Measurements from ENCODE around the gene MTHFSD.

The MTHFSD gene

DNA sequence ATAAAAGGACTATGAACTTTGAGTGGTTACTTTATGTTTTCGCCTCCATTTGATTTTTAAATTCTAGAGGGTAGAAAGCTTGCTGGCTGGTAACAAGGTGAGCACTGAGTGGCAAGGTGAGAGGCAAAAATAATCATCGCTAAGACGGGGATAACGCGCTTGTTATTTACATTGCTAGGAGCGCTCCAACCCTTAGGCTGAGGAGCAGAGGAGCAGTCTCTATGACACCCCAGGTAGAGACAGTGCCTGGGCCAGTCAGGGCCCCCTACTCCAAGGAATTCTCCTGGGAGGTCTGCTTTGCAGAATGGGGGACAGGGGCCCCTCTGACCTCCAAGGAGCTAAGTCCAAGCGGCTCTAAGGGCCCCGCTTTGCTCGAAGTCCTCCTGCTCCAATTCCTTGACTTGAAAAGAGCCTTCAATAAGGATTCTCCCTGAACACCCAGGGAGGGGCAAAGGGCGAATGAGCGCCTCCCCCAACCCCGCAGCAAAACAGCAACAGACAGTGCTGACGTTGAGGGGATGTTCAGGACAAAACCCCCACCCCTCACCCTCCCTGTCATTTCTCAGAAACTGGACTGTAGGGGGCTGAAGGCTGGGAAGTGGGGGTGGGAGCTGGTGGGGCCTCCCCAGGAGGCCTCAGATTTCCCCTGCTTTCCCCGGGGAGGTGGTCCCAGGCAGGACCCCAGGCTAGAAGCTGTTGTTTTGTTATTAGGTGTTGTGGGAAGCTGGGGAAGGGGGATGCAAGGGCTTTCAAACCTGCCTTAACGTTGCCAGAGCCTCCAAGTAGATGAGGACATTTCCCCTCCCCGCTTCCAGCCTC is 54.9 kb downstream of the MTHFSD start:
- DNase-seq: no peak

DNA sequence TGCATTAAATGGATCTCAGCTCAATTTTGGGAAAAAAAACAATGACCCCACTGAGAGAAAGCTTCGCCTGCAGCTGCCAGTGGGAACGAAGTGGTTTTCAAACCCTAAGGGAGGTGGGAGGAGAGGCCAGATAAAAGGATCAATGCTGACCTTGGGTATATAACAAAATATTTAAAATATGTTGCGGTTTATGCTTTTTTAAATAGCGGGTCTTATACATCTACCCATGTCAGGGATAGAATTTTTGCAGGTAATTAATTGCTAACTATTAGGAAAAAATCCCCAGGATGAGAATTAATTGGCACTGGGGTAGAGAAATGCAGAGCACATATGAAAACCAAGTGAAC is 55.6 kb downstream of the MTHFSD start:
- DNase-seq: no peak

DNA sequence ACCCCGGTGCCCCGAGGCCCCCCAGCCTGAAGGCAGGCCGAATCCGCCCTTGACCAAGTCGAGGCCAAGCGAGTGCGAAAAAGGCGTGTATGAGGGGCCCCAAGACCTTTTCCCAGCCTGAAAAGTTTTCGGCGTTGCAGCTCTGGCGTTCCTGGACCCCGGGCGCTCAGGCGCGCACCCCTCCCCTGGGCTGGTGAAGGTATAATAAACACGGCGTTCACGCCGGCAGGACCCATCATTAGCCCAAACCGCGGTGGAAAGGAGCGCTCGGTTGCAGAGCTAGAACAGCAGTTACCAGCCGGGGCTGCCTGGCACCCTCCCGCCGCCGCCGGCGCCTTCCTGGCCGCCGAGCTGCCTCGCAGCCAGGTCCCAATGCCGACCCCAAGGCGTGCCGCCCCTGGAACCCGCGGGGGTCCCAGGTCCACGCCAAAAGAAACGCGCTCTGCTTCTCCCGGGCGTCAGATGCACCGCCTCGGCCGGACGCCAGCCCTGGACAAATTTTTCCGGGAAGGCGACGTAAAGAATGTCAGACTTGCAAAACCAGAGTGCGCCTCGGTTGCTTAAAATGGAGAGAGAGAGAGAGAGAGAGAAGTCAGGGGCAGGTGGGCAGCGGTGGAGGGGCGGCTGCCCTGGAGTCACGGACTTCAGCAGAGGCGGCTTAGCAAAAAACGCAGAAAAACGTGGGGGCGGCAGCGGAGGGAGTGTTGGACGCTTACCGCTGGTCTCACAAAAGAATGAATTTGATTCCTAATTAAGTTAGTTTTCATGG is 56.2 kb downstream of the MTHFSD start:
- no peak for DNase-seq

DNA sequence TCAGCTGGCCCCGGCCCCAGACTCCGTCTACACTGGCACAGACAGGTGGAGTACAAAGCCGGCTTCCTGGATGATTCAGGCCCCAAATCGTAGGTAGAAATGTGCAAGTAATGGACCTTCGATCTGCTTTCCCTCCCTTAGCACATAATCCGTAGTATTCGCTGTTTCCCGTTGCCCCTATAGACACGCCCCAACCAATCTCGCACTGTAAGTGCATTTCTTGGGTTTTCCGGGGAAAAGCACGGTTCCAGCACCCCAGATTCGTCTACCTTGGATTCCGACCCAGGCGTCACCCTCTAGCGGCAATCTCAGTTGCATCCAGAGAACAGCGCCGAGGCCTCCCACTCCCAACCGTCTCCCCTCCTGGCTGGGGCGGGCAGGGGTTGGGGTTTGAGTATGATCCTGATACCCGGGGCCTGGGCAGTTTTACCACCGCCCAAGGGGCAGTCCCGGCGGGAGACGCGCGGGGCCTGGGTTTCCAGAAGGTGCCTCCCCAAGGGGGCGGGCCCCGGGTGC is 56.8 kb downstream of the MTHFSD start:
- no peak for DNase-seq

DNA sequence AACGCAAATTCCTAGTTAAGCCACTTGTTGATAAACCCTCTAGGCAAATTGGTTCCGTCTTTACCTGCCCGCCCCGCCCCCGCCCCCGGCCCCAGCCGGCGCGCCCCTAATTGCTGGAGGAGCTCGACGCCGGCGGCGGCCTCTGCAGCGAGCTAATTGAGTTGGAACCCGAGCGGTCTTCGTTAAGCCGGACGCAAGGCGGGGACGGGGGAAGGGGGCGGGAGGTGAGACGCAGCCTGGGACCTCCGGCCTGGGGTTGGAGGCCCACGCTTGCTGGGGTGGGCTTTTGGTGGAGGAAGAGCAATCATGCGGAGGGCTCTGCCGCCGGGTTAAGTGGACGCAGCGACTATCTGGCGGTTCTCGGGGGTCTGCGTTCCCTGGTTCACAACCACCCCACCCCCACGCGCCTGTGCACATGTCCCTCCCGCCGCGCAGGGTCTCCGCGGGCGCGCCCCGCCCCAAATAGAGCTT is 57.4 kb downstream of the MTHFSD start:
- no peak for DNase-seq

DNA sequence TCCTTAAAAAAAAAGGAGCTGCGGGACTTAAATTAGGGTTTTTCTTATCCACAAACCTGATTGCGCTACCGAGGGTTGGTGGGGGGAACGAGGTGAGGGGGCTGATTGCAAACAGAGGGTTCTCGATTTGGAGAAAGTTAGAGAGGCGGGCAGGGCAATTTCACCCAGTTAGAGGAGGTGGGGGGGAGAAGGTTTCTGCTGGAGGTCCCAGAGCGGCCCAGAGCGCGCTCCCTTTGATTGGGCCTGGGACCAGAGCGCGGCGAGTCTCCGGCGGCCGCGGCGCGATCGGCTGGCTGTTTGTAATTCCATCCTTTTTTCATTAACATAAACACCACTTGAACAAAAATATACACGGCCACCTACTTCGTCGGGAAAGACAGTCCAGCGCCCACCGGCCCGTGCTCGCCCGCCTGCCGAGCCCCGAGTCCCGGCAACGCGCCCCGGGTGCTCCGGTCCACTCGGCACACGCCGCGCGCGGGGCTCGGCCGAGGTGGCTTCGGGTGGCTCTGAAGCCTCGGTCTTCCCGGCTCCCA is 58.0 kb downstream of the MTHFSD start:
- no peak for DNase-seq

DNA sequence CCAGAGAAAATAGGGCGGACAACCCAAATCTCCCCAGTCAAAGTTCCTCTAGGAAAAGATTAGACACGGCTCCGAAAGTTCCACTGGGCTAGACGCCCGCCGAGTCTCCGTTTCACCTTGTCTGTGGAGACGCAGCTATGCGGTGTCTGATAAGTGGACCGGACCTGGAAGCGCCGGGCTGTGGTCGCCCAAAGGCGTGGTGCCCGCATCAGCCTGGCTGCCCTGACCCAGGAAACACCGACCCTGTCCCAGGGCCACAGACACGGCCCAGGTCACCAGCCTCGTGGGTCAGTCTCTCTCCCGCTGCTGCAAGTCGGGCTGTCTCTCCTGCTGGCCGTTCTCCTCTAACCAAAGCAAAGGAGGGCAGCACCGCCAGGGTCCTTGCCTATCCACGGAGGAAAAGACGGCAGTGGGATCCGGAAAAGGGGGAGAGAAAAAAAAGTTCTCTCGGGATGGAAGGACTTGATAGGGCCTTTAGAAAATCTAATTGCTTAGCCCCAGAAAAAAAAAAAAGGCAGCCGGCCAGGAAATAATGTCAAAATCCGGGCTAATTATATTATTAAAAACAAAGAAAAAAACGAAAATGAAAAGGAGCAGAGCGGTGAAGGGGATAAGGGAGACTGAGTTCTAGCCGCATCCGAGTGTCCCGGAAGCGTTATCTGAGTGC is 58.6 kb downstream of the MTHFSD start:
- DNase-seq: no peak

DNA sequence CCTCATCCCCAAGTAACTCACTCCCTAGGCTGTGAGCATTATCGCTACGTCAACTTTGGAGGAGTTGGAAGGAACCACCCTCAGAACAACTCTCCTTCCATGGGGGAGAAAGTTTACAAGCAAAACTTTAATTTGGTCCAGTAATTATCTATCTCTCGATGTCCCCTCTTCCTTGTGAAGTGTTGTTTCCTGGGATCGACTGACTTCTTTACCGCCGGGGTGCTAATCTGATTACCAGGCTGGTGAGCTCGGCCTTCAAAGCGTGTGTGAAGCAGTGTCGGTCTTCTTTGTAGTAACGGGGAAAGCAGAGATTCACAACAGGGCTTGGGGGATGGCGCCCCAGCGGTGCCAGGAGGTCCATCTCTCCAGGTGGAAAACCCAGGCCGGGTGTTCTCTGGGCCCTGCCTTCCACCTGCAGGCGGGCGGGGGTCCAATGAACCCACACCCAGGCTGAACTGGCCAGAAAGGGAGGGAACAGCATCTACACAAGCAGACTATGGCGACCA is 59.2 kb downstream of the MTHFSD start:
- no peak for DNase-seq

DNA sequence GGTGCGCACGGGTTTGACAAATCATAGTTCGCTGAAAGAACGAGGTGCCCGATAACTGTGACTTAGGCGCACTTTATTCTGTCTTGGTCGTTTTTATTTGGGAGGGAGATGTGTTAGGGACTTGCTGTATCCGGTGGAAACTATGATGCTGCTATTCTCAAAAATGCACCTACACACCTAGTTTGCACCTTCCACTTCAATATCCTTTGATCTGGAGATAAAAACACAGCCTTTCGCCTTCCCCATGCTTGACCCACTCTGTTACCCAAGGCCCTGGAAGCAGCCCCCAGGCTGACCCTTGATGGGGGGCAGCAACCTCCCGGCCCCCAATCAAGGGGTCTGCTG is 59.7 kb downstream of the MTHFSD start:
- no peak for DNase-seq

DNA sequence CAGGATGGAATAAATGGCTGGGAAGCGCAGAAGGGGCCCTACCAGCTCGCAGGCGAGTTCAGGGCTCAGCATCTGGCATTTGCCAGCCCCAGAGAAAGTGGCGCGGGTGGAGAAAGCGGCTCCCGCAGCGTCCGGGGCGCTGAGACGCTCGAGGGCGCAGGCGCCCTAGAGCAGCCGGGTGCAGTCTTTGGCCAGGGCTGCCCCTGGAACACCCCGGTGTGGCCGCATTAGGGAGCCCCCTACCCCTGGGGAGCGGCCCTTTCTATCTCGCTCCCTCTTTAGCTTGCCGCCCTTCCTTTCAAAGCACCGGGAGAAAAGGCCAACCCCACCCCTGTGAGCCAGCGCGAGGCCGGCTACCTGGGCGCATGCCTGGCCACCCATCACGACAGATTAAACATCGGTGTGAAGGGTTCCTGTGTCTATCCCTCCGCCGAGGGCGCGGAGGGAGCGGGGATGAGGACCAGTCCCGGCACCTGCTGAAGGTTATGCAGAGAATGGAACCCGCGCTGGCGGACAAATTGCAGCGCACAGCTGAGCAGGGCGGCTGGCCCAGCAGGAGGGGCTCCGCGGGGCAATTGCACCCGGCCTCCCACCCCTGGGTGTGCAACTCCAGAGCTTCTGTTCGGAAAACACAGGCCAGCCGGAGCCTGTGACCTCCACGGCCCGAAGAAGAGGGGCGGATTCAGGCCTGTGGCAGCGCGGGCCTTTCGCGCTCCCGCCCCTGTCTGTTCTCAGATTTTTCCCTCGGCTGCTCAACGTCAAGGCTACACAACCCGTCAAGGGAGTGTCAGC is 60.3 kb downstream of the MTHFSD start:
- DNase-seq: no peak

DNA sequence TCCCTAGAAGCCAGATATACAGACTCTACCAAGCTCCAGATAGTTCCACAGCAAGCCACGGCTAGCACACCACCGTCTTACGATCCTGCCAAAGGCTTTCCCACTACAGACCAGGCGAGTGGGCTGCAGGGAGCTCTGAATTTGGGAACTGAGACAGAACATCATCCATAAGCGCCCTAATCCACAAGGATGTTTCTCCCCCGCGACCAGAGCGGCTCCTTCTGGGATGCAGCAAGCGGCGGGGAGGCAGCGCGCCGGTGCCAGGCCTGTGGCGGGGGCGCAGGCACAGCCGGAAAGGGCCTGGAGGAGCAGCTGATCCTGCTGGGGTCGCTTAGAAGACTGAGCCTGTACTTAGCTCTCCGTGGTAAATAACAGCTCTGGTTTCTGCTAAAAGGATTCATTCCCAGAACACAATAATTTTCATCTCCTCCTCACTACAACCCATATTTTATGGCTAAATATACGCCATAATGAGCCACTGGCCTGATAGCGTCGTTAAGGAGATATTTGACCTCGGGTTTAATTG is 60.9 kb downstream of the MTHFSD start:
- DNase-seq: no peak

DNA sequence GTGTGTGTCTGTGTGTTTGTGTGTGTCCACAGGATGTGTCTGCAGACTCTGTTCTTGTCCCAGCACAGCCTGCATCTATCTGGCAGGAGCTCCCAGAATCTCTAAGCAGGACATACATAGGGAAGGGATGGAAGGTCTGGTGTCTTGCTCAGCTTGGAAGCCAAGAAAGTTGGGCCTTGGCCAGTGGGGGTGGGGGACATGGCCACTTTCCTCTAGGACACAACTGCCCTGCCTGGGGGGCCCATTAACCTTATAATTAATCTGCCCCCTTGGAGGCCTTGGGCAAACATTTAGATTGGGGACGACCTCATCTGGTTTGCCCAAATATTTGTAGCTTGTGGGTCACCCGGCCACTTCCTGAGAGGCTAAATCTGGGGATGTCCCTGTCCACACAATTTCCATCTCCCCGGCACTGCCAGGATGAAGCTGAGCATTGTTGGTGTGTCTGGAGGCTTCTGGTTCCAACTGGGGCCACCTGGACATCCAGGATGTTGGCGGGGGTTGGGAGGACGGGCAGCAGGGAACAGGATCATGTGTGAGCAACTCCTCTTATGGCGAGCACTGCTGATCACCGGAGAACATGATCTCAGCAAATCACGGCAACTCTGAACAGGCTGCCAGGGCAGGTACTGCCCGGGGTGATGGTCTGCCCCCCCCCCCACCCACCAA is 61.9 kb downstream of the MTHFSD start:
- DNase-seq: no peak

DNA sequence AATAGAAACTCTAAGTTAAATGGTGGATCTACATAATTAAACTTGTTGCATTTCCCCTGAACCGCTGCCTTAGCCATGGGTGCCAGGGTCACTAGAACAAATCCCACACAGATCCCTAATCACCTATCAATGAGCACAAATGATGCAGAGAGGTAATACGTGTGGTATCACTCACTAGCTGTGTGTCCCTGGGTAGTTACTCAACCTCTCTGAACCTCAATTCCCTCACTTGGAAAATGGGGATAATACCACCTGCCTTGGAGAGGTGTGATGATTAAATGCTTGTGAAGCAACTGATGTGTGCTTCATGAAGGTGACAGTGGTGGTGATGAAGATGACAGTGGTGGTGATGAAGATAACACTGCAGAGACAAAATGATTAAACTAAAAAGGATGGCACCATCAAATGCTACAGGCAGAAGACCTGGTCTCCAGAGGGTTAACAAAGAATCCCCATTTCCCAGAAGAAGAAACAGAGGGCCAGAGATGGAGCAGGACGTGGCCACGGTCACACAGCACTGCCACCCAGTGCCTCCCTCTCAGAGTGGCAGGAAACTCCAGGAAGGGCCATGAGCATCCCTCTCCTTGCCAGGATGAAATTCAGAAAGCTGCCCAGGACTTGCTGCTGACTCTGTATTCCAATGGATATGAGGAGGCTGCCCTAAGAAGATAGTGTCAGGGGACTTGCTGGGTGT is 62.6 kb downstream of the MTHFSD start:
- no peak for DNase-seq

DNA sequence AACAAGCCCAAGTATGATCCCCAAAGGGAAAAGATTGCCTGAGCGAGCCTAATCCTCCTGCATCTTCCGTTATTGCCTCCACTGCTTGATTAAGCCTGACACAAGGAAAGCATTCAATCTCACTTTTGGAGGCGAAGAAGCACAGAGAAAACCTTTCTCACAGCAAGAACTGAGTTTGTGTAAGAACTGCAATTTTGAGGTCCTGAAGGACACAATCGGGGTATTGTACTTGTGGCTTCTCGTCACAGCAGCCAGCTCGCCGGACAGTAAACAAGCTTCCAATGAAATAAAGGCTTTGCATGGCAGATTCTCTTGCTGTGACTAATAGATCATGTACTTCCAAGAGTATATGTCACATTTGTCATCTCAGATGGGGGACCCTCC is 63.4 kb downstream of the MTHFSD start:
- DNase-seq: no peak

DNA sequence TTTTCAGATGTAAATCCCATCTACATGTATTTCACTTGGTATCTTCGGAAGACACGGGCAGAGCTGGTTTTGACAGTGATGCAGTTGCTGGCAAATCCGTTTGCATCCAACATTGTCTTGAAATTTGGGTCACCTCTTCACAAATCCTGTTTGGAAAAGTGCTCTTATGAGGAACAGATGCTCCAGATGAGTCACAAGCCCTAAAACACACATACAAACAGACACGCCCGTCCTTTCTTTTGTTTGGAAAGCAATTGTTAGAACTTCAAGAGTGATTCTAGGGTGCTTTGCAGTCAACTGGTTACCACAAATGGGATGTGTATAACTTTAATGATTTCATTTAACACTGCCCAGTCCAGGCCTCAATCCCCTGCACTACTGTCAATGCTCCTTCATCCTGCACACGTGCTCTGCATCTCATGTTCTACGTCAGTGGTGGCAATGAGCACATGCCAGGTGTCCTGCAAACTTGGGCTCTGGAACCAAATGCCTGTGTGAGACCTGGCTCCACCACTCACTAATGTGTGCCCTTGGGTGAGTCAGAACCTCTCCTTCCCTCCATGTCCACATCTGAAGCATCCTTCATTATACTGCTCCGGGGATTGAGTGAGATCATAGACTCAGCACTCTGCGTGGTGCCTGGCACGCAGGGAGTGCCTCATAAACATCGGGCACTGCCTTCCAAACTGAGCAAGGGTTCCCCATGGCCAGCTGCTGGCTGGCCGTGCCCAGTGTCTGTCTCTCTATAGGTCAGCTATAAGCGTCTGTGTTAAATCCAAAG is 64.0 kb downstream of the MTHFSD start:
- no peak for DNase-seq

DNA sequence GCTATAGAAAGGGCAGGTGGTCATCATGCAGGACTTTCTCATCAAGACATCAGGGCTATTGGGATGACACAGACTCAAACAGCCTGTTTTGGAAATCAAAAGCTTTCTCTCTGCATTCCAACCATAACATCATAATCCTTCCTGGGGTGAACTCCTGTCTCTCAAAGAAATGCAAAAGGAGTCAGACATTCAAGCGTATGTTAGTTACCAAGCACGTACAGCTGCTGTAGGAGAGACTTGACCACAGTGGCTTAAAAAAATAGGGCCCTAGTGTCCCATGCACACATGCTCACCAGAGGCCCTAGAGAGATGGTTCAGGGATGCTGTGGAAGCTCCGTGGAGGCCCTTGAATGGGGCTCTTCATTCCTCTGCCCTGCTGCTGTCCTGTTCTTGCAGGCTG is 69.3 kb downstream of the MTHFSD start:
- no peak for DNase-seq

DNA sequence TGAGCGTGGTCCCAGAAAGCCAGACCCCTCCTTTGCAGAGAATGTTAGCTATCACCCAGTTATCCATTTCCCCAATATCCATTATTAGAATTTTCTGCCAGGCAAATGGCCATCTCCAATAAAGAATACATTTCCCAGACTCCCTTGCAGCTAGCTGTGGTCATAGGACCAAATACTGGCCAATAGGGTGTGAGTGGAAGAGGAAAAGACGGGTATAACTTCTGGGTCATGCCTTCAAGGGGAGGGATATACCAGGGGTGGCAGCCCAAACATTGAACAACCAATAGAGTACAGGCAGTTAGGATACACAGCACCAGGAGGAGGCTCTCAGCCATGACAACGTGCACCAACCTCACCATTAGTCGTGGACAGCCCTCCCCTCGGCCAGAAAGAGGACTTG is 70.8 kb downstream of the MTHFSD start:
- DNase-seq: no peak

DNA sequence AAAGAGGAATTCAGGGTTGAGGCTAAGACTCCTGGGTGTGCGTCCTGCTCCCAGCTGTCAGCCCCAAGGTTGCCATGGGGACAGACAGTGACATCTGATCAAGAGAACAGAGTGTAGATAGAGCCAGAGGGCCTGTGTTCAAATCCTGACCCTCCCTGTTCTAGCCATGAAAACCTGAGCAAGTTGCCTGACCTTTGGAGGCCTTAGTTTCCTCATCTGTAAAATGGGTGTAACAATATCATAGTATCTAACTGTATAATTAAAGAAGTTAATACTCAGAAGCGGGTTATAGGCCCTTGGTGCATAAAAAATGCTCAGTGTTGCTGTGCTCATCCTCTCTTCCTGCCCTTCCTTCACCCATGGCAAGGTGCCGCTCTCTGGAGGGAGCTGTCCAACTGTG is 73.4 kb downstream of the MTHFSD start:
- DNase-seq: no peak

DNA sequence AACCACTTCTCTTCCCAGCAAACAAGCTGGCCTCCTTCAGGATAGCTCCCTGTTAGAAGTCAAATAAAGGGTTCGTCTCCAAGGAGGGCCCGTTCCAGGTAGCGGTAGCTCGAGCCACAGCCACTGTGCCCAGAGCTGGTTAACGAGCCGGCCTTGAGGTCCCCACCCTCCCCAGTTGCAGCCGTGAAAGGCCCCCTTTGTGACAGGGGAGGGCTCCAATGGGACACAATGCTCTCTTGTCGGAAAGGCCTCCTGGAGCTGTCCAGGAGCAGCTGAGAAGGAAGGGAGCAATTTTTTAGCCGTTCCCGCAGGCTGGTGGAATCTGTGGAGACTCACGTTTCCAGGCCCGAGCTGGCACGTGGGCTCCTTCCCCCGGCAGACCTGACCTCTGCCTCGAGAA is 74.6 kb downstream of the MTHFSD start:
- DNase-seq: no peak

Measured in activated CD4-positive, alpha-beta T cell treated with anti-CD3 and anti-CD28 coated beads, Interleukin-2, amount 50 U/mL, for 48 hours (primary cell).